ENCODE results near the gene IRX5. TPM values are rescaled to one million over a fixed set of nuclear protein-coding genes. Genes with fewer than 3 reads are reported as not detected.

Gene IRX5
- total RNA-seq: 7.5 and 7.7 TPM in 2 replicates

DNA sequence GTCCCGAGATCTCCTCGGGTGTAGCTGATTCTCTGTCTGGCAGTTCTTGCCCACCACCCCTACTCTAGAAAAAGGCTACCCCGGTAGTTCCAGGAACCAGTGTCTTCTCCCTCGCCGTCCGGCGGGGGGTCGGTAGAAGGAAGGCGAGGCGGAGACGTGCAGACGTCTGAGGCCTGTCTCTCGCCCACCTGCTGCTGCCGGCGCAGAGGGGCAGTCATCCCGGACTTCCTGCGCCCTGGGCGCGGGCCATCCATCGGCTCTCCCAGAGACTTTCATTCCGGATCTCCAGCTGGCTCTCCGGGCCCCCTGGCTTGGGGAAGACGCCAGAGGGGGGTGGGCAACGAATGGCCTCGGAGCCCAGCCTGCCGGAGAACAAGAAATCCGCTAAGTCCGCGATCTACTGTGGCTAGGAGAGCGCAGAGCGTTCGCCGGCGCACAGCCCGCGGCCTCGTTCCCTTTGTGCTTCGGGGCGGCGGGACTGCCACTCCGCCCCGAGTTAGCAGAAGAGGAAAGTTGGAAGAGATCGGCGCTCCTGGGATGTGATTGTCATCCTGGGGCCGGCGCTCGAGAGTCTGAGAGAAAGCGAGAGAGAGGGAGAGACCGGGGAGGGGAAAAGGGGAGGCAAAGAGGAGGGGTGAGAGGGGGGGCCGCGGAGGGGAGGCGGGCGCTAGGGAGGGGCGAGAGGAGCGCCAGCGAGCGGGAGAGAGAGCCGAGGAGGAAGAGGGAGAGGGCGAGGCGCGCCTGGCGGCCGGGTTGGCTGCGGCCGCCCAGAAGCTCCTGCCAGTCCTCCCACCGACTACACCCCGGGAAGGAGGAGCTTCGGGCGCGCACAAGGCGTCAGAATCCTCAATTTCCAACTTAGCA is at the start of gene IRX5:
Gene IRX5, plus strand, starts transcription at position 861 of the 864 bp plus-strand sequence. CDS start 334 bp downstream, outside the sequence.

All from hair follicular keratinocyte (primary cell).